Measurements from ENCODE around the gene ESRRA.

ESRRA gene

GRCh38 chr11:64291752-64292459 is 13.4 kb upstream of the ESRRA start:
- no peak for DNase-seq (ENCODE audit: low read depth, low spot score)
- TF ChIP-seq, protein P1, sequence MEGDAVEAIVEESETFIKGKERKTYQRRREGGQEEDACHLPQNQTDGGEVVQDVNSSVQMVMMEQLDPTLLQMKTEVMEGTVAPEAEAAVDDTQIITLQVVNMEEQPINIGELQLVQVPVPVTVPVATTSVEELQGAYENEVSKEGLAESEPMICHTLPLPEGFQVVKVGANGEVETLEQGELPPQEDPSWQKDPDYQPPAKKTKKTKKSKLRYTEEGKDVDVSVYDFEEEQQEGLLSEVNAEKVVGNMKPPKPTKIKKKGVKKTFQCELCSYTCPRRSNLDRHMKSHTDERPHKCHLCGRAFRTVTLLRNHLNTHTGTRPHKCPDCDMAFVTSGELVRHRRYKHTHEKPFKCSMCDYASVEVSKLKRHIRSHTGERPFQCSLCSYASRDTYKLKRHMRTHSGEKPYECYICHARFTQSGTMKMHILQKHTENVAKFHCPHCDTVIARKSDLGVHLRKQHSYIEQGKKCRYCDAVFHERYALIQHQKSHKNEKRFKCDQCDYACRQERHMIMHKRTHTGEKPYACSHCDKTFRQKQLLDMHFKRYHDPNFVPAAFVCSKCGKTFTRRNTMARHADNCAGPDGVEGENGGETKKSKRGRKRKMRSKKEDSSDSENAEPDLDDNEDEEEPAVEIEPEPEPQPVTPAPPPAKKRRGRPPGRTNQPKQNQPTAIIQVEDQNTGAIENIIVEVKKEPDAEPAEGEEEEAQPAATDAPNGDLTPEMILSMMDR (IDR thresholded peaks at IDR 0.05; ENCODE audit: low read depth, low read length) = no peak
- no peak overlapping the region for H3K4me3 ChIP-seq (ENCODE audit: low read depth, low read length)
- in situ Hi-C loops (cut with HindIII; ENCODE audit: low sequenced_read_pairs) = no loop called here

DNA sequence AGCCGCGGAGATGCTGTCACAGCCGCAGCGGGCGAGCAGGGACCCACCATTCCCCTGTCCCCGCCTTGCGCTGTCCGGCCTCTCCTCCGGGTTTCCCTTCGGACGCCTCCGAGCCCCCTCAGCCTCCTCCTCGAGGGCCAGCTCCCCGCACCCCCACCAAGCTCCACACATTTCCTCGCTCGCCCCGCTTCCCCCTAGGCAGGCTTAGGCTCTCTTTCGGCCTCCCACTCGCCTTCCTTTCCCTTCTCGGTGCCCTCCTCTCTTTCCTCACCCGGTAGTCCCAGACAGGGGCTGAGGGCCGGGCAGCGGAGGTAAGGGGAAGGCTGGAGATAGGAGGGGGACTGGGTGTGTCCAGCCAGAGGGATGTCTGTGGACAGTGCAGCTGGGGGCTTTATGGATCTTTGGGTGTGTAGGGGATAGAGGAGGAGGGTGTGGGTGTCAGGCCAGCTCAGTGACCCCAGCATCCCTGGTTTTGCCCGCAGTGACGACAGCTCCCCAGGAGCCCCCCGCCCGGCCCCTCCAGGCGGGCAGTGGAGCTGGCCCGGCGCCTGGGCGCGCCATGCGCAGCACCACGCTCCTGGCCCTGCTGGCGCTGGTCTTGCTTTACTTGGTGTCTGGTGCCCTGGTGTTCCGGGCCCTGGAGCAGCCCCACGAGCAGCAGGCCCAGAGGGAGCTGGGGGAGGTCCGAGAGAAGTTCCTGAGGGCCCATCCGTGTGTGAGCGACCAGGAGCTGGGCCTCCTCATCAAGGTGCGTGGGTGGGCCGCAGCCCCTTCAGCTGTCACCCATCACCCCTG is 12.7 kb upstream of the ESRRA start:
- in situ Hi-C loops (cut with HindIII; ENCODE audit: low sequenced_read_pairs) = no loop called here
- DNase-seq (ENCODE audit: low read depth, low spot score) = no peak
- TF ChIP-seq, protein P1 (IDR thresholded peaks at IDR 0.05; ENCODE audit: low read depth, low read length) = no peak
- H3K4me3 ChIP-seq (ENCODE audit: low read depth, low read length) = no peak overlapping the region

GRCh38 chr11:64294774-64295173 is 10.6 kb upstream of the ESRRA start:
- in situ Hi-C loops (cut with HindIII; ENCODE audit: low sequenced_read_pairs) = no loop called here

DNA sequence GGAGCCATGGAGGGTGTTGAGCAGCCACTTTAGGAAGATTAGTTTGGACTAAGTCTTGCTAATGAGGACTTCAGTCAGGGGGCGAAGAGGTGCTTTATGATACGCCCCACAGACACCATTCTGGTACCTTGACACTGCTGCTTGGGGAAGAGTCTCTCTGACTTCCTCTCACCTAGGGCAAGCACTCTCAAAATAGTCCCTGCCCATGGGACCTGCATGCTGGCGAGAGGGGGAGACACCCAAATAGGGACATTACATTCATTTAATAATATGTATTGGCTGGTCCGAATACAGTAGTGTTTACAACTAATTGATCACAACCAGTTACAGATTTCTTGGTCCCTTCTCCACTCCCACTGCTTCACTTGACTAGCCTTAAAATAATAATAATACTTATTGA is 9.6 kb upstream of the ESRRA start:
- TF ChIP-seq, protein P1 (IDR thresholded peaks at IDR 0.05; ENCODE audit: low read depth, low read length) = no peak
- in situ Hi-C loops (cut with HindIII; ENCODE audit: low sequenced_read_pairs) = no loop called here
- no peak for DNase-seq (ENCODE audit: low read depth, low spot score)
- no peak overlapping the region for H3K4me3 ChIP-seq (ENCODE audit: low read depth, low read length)

More at GRCh38 chr11:64294774-64295173, 10.6 kb upstream of the ESRRA start:
- TF ChIP-seq, protein P1 (IDR thresholded peaks at IDR 0.05; ENCODE audit: low read depth, low read length) = no peak
- H3K4me3 ChIP-seq (ENCODE audit: low read depth, low read length) = no peak overlapping the region
- no peak for DNase-seq (ENCODE audit: low read depth, low spot score)

DNA sequence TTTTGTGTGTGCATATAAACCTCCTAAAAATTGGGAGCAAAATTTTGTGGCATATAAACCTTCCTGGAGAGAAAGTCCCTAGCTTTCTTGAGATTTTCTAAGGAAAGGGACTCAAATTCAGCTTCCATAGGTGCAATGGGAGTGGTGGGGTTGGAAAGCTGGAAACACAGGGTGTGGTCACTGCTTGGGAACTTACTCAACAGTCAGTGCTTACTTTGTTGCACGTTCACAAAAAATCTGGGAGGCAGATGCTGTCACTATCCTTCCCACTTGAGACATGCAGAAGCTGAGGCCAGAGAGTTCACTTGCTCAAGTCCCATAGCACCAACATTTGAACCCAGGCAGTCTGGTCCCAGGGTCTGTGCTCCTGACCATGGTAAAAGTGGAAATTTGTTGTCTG is 9.1 kb upstream of the ESRRA start:
- TF ChIP-seq, protein P1 (IDR thresholded peaks at IDR 0.05; ENCODE audit: low read depth, low read length) = no peak
- no peak for DNase-seq (ENCODE audit: low read depth, low spot score)
- H3K4me3 ChIP-seq (ENCODE audit: low read depth, low read length) = no peak overlapping the region
- in situ Hi-C loops (cut with HindIII; ENCODE audit: low sequenced_read_pairs) = no loop called here

- no peak for DNase-seq (ENCODE audit: low read depth, low spot score)
- no peak overlapping the region for H3K4me3 ChIP-seq (ENCODE audit: low read depth, low read length)
- TF ChIP-seq, protein P1 (IDR thresholded peaks at IDR 0.05; ENCODE audit: low read depth, low read length) = no peak
- in situ Hi-C loops (cut with HindIII; ENCODE audit: low sequenced_read_pairs) = no loop called here
Measured at GRCh38 chr11:64296830-64297698, 8.3 kb upstream of the ESRRA start.
